ENCODE results near the gene SPG7.
"Not testable (repeated sequence)": the region's sequence is repeated elsewhere in the genome, so short reads cannot be mapped to it uniquely, and the experiment has no call there.

Gene SPG7

GRCh38 chr16:89565506-89566372 is 57.5 kb downstream of the SPG7 start:
- DNase-seq = peak in 1 of 2 experiments; percentile 45

DNA sequence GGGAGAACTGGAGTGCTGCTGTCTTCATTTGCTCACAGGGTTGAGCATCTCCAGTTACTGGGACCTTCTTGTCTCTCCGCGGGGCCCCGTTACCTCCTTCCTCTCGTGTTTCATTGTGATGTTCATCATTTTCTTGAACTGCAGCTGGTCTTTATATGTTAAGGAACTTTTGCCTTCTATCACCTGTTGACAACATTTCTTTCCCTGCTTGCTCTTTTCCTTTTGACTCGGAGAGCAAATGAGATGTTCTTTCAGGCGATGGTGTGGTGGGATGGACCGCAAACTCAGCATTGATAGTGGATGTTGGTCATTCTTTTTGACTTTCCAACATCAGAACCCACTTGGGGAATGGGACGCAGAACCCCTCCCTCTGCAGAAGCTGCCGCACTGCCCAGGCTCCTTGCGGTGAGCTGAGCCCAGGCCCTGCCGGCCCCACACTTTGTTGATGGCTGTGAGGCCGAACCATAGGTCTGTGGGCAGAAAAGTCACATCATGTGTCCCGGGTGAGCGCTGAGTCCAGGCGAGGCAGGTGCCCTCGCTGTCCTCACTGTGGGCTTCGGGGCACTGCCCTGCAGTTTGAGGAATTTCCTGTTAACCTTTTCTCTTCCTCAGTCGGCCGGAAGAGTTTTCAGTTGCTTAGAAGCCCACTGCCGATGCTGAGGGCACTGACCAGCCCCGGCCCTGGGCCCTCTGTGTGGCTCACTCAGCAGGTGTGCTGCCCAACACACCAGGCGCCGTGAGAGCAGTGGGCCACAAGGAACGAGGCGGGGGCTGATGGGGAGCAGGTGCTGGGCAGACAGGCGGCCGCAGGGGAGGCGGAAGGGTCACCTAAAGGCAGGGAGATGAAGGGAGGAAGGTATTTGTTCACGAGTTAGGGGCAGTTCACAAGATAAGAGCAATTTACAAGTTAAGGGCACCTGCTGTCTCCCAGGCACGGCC is 59.7 kb downstream of the SPG7 start:
- no peak for DNase-seq

- DNase-seq = no peak
Measured at GRCh38 chr16:89569506-89570341, 61.5 kb downstream of the SPG7 start.

DNA sequence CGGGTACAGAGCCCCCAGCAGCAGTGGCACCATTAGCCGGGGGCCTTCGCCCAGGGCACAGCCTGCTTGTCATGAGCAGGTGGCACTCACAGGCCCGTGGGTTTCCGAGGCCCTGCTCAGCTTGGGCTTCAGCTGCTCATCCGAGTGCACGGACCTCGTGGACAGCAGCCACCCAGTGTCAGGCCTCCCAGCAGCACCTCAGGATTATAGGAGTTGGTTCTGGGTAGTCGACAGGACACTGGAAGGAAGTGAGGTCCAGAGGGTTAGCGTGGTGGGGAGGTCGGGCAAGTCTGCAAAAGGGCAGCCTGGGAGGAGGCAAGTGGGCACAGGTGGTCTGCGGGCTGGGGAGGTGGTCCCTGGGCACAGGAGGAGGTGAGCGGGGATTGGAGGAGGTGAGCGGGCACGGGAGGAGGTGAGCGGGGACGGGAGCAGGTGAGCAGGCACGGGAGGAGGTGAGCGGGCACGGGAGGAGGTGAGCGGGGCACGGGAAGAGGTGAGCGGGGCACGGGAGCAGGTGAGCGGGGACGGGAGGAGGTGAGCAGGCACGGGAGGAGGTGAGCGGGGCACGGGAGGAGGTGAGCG is 62.2 kb downstream of the SPG7 start:
- no peak for DNase-seq

DNA sequence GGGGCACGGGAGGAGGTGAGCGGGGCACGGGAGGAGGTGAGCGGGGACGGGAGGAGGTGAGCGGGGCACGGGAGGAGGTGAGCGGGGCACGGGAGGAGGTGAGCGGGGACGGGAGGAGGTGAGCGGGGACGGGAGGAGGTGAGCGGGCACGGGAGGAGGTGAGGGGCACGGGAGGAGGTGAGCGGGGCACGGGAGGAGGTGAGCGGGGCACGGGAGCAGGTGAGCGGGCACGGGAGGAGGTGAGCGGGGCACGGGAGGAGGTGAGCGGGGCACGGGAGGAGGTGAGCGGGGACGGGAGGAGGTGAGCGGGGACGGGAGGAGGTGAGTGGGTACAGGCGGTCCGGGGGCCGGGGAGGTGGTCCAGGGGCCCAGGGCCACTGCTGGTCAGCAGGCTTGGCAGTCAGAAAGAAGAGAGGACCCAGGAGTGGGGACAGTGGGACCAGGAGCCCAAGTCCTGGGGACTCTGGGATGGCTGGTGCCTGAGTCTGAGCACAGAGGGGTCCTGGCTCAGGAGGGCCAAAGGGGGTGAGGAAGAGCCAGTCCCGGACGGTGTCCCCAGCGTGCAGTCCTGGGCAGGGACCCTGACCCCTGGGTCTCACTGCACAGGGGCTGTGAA is 62.9 kb downstream of the SPG7 start:
- not testable (repeated sequence) for DNase-seq

- DNase-seq = no peak
Measured at GRCh38 chr16:89571636-89572035, 63.4 kb downstream of the SPG7 start.

DNA sequence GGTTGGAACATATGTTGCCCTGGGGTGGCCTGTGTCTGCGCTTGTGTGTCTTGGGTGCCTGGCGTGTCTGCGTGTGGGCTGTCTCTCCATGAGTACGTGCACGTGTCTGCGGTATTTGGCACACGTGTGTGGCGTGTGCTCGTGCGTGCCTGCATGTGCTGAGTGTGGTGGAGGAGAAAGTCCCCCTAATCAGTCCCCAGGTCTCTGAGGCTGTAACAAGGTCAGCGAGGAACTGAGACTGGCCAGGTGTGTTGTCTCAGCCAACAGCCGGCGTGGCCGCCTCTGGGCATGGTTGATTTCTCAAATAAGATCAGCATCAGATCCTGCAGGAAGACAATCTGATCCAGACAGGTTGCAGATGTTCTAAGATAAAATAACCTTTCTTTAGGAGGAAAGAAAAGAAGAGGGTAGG is 63.9 kb downstream of the SPG7 start:
- no peak for DNase-seq

DNA sequence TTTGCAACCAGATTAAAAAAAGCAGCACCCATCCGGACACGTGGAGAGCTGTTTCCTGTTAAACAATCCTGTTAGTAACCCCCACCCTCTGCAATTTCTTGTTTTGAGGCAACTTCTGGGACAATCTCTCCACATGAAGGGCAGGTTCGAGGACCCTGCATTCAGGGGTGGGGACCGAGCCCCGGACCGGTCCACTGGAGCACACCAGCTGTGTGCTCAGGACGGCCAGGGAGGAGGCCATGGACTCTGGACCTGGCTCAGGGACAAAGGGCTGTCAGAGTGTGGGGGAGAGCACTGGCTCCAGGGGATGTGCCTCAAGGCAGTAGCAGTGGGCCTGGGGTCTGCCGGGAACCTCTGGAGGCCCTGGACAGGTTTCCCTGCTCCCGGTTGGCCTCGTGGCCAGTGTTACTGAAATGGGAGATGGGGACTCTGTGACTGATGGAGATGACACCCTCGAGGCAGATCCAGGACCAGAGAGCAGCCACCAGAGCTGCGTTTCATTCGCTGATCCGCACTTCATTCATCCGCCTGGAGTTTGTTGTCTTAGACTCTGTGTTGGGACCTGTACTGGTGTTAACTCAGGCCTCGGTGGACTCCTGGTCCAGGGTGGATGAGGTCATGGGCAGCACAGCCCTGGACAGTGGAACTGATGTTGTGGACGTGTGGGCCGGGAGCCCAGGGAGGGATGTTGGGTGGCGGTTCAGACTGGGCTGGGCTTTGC is 64.4 kb downstream of the SPG7 start:
- no peak for DNase-seq

GRCh38 chr16:89573826-89574680 is 65.8 kb downstream of the SPG7 start:
- DNase-seq = no peak

GRCh38 chr16:89574681-89575246 is 66.6 kb downstream of the SPG7 start:
- DNase-seq = peak; percentile 50 to 65

GRCh38 chr16:89575247-89576152 is 67.3 kb downstream of the SPG7 start, which contains the start of gene CPNE7:
TSS of gene CPNE7 (plus strand) at chr16:89575758. CDS start at chr16:89575898, 140 bp downstream.
- no peak for DNase-seq

DNA sequence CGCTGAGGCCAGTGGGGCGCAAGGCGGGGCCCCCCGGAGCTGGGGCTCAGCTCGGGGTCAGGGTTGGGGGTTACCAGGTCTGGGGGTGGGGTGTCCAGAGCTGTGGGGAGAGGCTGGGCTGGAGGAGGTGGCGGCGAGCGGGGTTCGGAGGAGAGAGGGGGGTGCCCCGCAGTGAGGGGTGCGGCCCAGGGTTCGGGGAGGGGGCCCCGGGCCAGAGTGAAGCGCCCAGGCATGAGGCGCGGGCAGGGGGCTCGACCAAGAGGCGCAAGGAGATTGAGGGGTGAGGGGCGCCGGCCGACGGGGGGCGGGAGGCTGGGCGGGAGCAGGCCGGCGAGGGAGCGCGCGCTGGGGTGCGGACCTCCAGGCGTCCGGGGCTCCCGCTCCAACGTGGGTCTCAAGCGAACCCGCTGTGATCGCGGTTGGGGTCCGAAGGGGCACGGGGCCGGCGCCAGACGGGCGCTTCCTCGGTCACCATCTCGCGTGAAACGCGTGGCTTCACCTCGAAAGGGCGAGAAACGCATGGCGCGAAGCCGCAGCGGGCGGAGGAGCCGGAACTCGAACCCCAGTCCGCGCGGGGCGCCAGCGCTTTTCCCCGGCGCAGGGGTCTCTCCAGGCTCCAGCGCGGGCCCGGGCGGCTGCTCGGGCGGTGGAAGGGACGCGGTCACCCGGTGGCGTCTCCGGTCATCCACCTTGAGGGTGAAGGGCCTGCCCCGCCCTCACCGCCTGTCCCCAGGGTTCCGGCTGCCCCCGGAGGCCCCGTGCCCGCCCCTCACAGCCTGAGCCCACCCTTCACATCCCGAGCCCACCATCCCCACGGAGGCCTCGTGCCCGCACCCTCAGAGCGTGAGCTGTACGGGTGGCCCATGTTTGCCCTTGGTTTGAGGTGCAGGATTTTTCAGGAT is 68.2 kb downstream of the SPG7 start:
- DNase-seq = no peak

GRCh38 chr16:89577055-89577759 is 69.0 kb downstream of the SPG7 start:
- DNase-seq = no peak

DNA sequence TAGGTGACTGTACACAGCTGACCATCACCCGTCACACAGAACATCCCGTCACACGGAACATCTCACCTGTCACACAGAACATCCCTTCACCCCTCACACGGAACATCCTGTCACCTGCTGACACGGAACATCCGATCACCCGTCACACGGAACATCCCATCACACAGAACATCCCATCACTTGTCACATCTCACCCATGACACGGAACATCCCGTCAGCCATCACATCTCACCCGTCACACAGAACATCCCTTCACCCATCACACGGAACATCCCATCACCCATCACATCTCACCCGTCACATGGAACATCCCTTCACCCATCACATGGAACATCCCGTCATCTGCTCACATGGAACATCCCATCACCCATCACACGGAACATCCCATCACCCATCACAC is 71.1 kb downstream of the SPG7 start:
- DNase-seq = no peak

GRCh38 chr16:89581045-89581695 is 73.0 kb downstream of the SPG7 start:
- no peak for DNase-seq

- DNase-seq = no peak
Measured at GRCh38 chr16:89581861-89582563, 73.8 kb downstream of the SPG7 start.
